ENCODE measurements around the gene ABHD17A.

The ABHD17A gene

DNA sequence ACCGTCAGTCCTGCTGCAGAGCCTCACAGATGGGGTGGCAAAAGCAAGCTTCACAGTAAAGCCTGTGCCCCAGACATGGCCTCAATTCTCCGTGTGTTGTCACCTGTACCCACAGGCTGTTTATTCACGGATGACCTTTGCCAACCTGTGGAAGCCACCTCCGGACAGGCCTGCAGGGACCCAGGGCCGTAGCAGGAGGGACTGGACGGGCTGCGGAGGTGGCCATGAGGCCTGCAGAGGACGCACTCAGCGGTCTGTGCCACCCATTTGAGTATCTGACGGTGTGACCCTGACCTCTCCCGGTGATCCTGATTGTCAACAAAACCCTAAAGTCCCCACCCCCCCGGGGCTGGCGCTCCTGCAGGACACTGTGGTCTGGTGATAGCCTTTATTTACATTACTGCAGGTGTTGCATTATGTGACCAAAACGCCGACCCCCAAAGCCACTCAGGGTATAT, 14.1 kb downstream of the ABHD17A start:
- no peak overlapping the region for H3K4me3 ChIP-seq (replicated peaks; ENCODE audit: low read depth, low read length)
- TF ChIP-seq, protein P1, sequence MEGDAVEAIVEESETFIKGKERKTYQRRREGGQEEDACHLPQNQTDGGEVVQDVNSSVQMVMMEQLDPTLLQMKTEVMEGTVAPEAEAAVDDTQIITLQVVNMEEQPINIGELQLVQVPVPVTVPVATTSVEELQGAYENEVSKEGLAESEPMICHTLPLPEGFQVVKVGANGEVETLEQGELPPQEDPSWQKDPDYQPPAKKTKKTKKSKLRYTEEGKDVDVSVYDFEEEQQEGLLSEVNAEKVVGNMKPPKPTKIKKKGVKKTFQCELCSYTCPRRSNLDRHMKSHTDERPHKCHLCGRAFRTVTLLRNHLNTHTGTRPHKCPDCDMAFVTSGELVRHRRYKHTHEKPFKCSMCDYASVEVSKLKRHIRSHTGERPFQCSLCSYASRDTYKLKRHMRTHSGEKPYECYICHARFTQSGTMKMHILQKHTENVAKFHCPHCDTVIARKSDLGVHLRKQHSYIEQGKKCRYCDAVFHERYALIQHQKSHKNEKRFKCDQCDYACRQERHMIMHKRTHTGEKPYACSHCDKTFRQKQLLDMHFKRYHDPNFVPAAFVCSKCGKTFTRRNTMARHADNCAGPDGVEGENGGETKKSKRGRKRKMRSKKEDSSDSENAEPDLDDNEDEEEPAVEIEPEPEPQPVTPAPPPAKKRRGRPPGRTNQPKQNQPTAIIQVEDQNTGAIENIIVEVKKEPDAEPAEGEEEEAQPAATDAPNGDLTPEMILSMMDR (IDR thresholded peaks at IDR 0.05; ENCODE audit: low read depth, low read length, missing control alignments) = no peak
- no peak for DNase-seq (ENCODE audit: extremely low read depth, low read depth)

DNA sequence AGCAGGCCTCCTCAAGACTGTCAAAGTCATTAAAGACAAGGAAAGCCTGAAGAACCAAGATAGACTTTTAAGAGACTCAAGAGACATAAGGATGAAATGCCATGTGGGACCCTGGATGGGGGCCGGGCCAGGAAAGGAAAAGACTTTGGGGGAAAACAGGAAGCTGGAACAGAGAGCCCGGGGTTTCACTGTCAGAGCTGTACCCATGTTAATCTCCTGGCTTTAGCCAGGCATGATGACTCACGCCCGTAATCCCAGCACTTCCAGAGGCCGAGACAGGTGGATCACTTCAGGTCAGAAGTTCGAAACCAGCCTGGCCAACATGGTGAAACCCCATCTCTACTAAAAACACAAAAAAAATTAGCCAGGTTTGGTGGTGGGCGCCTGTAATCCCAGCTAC, 16.3 kb downstream of the ABHD17A start:
- H3K4me3 ChIP-seq (replicated peaks; ENCODE audit: low read depth, low read length) = no peak overlapping the region
- no peak for DNase-seq (ENCODE audit: extremely low read depth, low read depth)
- TF ChIP-seq, protein P1 (IDR thresholded peaks at IDR 0.05; ENCODE audit: low read depth, low read length, missing control alignments) = no peak

DNA sequence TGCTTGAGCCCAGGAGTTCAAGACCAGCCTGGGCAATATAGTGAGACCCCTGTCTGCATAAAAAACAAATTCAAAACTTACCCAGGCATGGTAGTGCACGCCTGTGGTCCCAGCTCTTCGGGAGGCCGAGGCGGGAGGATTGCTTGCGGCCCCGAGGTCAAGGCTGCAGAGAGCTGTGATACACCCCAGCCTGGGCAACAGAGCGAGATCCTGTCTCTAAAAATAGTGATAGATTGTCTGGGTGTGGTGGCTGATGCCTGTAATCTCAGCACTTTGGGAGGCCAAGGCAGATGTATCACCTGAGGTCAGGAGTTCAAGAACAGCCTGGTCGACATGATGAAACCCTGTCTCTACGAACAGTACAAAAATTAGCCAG, 18.0 kb downstream of the ABHD17A start:
- no peak overlapping the region for H3K4me3 ChIP-seq (replicated peaks; ENCODE audit: low read depth, low read length)

DNA sequence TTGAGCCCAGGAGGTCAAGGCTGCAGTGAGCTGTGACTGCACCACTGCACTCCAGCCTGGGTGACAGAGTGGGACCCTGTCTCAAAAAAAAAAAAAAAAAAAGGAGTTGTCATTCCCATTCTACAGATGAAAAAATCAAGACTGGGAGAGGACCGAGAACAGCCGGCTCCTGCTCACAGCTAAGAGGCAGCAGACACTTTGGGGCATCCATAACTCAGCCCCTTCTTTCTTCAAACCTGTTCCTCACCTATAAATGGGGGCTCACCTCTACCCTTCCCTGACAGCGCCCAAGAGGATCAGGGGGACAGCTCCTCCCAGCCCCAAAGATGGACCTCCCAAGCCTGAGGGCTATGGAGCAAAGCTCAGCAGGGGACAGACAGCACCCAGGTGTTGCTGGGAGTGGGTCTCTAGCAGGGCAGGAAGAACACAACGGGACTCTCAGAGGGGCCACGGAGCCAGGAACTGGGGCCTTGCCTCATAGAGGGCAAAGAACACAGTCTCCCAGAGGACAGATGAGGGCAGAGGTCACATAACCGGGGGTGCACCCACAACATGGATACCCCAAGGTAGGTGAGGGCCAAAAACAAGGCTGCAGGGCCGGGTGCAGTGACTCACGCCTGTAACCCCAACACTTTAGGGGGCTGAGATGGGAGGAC, 18.5 kb downstream of the ABHD17A start:
- TF ChIP-seq, protein P1 (IDR thresholded peaks at IDR 0.05; ENCODE audit: low read depth, low read length, missing control alignments) = no peak
- DNase-seq (ENCODE audit: extremely low read depth, low read depth) = no peak

More for the DNA sequence above, 18.0 kb downstream of the ABHD17A start:
- TF ChIP-seq, protein P1 (IDR thresholded peaks at IDR 0.05; ENCODE audit: low read depth, low read length, missing control alignments) = no peak
- no peak for DNase-seq (ENCODE audit: extremely low read depth, low read depth)

DNA sequence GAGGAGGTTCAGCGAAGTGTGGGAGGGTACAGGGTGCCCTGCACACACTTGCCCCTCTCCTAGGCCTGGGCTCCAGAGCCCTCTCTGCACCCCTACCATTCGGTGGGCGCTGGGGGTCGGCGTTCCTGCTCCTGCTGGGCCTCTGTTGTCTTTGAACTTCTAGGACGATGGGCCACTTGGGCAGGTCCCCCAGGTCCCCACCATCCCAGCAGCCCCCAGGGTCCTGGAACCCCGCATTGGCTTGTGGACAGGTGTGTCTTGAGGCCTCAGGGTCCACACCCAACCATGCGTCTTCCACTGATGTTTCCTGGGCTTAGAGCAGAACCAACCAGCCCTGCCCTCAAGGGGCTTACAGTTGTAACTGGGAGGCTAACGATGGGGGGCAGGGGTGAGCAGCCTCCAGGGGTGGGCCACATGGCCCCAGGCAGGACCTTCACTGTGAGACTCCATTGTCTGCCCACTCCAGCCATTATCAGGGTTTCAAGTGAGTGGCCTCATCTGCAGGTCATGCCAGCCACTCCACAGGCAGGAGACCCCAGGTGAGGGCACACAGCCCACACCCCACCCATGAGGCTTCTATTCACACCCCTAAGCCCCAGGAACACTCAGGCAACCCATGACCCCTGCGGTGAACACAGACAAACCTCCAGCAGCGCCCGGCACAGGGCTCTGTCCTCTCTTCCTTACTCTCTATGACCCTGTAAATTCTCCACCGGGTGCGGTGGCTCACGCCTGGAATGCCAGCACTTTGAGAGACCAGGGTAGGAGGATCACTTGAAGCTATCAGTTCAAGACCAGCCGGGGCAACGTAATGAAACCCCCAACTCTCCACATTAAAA, 19.9 kb downstream of the ABHD17A start:
- peak overlapping the region; percentile 52 for H3K4me3 ChIP-seq (replicated peaks; ENCODE audit: low read depth, low read length)

More for the DNA sequence above, 18.5 kb downstream of the ABHD17A start:
- H3K4me3 ChIP-seq (replicated peaks; ENCODE audit: low read depth, low read length) = no peak overlapping the region

DNA sequence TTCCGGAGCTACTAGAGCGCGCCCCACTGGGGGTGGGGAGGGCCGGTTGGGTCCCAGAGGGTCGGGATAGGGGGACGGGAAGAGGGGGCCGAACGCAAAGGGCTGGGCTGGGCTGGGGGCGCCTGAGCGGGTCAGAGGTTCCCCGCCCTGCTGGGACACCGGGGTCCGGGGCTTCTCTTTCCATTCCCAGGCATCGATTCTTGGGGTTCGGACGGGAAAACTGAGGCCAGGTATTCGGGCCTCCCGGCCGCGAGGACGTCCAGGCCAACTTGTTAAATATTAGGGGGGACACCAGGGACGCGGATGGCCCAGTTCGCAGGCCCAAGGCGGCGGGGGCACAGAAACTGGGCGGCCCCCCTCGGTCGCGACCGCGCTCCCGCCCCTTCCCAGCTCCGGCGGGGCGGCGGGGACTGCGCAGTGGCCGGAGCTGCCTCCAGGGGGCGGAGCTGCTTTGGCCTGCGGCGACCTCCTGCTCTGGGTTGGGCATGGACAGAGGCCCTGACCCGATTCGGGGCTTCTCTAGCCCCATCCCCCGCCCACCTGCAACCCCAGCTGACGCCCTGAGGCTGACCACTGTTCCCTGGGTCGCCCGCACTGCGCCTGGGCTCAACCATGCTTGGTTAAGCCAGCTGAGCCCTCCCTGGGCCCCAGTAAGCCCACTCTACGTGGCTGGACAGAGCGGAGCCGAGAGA, 20.7 kb downstream of the ABHD17A start:
- DNase-seq (ENCODE audit: extremely low read depth, low read depth) = no peak
- peak overlapping the region; percentile 52 for H3K4me3 ChIP-seq (replicated peaks; ENCODE audit: low read depth, low read length)
- TF ChIP-seq, protein P1 (IDR thresholded peaks at IDR 0.05; ENCODE audit: low read depth, low read length, missing control alignments) = peak; percentile 68

More for the DNA sequence above, 19.9 kb downstream of the ABHD17A start:
- DNase-seq (ENCODE audit: extremely low read depth, low read depth) = no peak
- TF ChIP-seq, protein P1 (IDR thresholded peaks at IDR 0.05; ENCODE audit: low read depth, low read length, missing control alignments) = no peak
